ENCODE data around the gene USP31.

USP31 gene

DNA sequence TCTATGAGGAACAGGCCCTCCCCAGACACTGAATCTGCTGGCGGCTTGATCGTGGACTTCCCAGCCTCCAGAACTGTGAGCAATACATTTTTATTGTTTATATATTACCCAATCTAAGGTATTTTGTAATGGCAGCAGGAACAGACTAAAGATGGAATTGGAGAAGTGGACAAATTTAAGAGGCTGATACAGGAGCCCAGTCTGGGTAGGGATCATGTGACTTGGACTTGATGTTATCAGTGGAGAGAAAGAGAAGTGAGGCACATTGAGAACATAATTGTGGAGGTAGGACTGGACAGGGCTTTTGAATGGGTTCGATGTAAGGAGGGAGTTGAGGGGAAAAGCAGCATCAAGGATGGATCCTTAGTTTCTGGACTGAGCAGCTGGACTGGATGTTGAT lies 93.8 kb downstream of the USP31 start:
- DNase-seq, result no peak

DNA sequence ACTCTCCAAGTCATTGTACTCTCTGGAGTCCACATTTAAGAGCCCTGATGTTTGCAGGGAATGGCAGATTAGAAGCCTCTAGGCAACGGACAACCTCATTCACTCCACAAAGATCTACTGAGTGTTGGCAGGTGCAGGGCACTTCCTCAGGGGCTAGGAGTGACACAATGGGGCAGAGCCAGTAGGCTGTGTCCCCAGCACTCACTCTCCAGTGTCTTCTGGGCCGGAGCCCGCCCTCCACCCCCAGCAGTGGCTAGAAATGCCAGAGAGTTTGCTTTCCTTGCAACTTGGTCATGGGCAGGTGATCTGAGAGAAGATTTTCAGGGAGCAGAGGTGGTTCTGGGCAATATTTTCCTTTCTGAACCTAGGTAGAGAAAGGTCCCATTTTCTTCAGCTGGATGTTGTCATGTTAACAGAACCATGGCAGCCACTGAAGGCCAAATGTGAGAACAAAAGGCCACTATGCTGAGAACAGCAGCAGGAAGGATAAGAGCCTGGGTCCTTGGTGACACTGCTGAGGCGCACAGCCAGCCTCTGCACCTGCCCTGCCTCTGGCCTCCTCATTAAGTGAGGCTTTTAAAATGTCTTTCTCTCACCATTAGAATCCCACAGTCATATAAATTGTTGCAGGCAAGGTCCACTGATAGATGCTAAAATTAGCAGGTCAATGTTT lies 96.2 kb downstream of the USP31 start:
- no peak for DNase-seq

DNA sequence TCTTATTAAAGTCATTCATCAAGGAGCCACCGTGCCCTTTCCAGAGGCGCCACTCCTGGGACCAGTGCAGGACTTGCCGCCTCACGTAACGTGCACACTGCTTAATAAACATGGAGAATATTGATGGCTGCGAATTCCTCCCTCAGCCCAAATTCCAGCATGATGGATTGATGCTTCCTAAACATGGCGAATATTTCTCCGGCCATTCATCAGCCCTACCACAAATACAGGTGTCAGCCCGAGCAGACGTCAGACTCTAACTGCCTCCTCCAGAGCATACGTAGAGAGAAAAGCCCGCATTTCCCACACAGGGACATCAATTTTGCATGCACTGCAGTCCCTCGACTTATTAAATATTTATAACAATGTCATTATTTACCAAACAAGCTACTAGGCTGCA lies 97.0 kb downstream of the USP31 start:
- DNase-seq, result no peak

DNA sequence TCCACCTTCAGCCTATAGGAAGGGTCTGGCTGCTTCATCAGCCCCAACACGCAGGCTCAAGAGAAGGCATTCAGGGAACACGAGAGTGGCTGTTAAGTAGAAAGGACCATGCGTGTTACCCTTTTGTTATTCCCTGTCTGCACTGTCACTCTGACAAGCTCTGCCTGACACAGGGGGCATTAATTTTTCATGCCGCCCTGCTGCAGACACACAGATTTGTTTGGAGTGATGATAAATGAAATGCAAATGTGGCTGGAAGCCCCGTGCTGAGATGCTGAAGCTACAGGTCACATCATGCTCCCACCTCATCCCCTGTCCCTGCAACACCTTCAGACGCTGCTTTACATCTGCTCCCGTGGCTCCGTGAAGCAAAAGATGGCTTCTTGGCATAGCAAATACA lies 97.7 kb downstream of the USP31 start:
- no peak for DNase-seq

DNA sequence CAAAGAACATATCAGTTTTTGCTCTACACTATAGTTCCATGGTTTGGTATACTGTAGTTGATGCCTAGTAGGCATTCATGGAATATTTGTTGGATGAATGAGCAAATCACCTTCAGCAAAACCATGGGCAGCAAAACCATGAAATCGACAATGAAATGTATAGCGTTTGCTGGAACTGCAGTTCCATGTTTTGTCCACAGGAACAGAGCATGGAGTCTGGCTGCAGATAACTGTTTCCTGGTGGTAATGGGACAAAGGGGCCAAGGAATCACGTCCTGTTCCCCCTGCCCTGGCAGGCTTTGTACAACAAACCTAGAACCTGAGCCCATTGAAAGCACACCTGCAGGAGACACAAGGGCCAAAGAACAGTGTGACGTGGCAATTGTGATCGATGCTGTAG lies 101.1 kb downstream of the USP31 start:
- DNase-seq, result no peak

DNA sequence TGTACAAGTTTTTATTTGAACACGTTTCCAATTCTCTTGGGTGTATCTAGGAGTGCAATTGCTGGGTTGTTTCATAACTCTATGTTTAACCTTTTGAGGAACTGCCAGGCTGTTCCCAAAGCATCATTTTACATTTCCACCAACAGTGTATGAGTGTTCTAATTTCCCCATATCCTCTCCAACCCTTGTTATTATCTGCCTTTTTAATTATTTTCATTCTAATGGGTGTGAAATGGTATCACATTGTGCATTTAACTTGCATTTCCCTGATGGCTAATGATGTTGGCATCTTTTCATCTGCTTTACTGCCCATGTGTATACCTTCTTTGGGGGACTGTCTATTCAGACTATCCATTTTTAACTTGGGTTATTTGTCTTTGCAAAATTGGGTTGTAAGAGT lies 104.2 kb downstream of the USP31 start:
- no peak for DNase-seq

DNA sequence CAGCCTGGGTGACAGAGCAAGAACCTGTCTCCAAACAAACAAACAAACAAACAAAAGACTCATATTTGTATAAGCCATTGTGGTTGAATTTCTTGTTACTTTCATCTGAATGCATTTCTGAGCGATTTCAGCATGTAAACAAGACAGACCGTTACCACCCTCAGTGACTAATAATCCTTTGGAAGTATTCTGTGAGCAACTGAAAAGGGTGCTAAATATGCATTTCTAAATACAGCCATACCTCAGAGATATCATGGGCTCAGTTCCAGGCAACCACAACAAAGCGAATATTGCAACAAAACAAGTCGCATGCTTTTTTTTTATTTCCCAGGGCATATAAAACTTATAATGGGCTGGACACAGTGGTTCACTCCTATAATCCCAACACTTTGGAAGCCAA lies 109.0 kb downstream of the USP31 start:
- DNase-seq, result no peak

DNA sequence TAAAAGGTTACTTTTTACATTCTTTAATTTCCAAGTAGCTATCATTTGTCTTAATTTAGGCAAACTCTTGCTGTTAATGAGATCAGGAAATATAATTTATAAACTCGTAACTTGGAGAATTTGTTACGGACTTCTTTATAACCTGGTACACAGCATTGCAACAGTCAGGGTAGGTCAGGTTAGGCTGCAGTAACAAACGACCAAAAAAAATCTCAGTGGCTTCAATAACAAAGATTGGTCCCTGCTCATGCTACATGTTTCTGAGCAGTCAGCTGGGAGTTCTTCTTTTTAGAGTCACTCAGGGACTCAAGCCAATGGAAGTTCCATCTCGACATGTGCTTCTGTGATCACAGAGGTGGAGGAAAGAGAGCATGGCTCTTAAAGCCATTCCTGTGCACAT lies 110.1 kb downstream of the USP31 start:
- DNase-seq, result no peak

DNA sequence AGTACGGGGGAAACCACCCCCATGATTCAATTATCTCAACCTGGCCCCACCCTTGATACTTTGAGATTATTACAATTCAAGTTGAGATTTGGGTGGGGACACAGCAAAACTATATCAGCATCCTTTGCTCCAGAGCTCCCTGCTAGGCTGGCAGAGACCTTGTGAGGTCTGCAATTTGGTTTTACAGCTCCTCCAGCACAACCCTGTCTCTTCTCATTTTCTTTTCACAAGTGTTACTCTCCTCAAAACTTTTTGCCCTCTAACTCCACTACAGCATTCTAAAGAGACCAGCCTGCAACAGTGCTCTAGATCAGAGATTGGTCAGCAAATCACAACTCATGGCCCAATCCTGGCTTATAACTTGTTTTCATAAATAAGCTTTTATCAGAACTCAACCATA lies 114.0 kb downstream of the USP31 start:
- no peak for DNase-seq

DNA sequence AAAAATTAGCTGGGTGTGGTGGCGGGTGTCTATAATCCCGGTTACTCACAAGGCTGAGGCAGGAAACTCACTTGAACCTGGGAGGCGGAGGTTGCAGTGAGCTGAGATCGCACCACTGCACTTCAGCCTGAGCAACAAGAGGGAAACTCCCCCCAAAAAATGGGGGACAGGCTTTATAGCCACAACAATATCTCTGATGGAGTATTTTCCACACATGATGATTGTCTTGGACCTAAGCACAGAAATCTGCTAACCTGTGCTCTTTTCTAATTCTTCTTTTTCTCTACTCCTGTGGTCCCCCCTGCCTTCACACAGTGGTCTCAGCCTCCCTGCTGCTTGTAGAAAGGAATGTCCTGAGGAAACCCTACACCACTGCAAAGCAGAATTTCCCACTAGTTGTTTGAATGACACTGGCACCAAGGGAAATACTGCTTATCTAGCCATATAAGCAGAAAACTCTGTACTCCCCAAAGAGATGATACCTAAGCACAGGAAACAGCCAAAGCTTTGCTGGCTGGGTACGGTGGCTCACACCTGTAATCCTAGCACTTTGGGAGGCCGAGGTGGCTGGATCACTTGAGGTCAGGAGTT lies 117.6 kb downstream of the USP31 start:
- DNase-seq, result no peak

DNA sequence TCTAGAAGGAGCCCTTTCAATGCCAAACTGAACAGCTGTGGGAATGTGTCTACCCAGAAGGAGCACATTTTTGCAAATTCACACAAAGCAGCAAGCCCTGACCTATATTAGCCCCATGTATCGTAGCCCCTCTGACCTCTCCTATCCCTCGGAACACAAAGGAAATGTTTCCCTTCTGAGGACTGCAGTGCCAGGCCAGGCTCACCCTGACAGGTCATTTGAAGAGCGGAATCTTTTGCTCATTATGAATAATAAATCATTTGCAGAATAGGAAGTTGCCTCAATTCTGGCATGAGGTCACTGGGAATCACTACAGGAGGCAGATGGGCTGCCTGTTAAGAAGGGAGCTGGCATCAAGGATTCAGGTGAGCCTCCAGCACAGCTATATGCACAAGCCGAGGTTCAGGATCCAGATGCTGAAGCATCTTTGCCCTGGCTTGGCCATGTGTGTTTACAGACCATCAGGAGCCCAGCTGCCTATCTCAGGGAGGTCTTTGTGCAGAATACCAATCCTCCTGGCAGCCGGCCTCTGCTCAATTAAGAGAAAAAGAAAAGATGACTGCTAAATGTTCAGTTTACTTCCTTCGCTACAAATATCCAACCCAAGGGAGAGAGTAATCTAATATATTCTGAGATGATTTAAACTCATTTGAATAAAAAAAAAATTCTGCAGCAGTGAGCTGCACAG lies 119.4 kb downstream of the USP31 start:
- DNase-seq, result no peak

DNA sequence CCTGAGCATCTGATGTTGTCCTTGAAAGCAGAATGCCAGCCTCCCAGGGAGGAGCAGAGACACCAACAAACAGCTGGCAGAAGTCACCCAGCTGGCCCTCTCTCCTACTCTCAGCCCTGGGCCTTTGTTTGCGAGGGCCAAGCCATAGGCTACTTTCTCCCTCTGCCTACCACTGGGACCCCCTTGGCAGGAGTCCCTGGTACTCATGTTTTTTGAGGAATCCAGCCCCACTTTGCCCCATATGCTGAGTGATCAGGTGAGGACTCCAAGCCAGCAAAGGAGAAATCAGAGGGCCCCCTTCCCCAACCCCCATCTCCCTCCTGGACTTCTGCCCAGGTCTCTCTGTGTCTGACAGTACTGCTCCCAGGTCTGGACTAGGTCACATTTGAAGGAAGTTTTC lies 121.9 kb downstream of the USP31 start:
- DNase-seq, result no peak

DNA sequence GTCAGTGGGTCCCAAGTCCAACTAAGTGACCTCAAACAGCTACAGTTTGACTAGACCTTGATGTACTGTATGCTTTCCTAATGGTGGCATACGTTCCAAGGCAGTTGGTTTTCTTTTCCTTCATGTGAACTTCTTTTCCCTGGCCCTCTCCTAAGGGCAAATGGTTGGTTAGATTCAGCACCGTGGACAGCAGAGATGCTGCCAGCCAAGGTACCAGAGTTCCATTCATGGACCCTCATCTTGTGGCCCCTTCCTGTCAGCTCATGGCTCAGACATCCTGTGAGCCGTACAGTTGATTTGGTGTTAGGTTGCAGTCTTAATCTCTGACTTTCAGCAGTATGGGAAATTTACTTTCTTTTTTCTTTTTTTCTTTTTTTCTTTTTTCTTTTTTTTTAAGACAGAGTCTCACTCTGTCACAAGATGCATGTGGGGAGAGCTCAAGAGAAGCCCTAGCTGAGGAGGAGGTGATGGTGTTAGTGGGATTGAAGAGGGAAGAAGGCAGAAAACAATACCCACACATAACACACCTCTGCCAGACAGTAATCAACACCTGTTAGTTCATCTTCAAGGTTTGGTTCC lies 122.4 kb downstream of the USP31 start:
- DNase-seq, result no peak

DNA sequence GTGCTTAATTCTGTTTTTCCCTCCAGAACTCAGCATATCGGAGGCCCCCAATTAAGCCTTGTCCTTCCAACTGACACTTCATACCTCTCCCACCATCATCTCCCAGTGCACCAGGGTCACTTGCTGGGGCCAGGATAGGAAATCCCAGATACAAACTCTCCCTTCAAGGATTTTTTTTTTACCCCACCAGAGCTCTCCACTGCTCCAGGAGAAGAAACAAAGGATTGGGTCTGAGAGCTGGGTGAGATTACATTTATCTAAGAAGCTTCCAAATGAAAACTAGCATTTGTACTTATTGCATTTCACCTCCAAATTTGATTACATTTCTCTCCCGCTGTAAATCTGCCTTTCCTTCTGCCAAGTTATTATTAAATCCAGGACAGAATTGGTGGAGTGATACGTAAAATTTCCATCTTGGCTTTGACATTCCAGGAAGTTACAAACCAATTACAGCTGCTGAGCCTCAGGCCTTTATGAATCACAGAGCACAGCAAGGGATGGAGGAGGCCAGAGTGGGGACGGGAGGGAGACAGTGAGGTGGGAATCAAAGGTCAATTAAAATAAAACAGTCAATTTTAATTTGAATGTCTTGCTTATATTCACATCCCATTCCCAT lies 123.5 kb downstream of the USP31 start:
- DNase-seq, result no peak

DNA sequence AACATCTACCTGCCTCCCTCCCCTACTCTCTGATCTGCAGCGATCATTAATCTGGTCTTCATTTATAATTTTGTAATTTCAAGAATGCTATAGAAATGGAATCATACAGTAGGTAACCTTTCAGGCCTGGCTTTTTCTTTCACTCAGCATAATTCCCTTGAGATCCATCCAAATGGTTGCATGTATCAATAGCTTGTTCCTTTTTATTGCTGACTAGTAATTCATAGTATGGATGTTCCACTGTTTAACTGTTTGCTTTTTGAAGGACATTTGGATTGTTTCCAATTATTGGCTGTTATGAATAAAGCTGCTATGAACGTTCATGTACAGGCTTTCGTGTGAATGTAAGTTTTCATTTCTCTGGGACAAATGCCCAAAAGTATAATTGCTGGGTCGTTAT lies 125.2 kb downstream of the USP31 start:
- no peak for DNase-seq

DNA sequence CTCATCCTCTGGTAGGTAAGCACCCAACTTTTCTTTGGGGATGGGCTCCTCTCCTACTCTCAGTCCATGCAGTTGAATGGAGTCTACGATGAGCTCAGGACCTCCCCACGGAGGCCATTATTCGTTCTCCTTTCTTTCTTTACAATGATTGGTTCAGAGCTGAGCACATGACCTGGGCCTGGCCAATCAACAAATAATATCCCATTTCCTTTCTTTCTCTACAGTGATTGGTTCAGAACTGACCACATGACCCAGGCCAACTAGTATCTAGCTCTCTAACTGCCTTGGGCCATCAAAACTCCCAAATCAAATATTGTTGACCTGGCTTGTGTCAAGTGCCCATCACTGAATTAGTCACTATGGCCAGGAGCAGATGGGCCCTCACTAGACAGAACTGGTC lies 129.2 kb downstream of the USP31 start:
- no peak for DNase-seq

DNA sequence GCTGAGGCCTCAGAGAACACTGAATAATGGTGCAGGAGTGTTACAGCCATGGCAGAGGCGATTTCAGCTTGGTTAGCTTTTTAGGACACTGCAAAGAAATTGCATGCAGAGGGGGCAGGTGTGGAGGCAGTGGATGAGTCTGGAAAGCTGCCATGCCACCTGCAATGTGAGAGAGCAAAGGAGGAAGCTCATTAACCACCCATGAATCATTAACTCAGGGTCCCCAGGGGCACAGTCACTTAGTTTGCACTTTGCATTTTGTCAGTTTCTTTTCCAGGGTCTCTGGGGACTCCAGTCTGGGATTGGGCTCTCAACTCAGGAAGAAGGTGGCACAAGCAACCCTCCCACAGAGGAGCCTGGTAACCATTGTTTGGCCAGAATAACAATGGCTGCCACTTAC lies 132.9 kb downstream of the USP31 start:
- no peak for DNase-seq

DNA sequence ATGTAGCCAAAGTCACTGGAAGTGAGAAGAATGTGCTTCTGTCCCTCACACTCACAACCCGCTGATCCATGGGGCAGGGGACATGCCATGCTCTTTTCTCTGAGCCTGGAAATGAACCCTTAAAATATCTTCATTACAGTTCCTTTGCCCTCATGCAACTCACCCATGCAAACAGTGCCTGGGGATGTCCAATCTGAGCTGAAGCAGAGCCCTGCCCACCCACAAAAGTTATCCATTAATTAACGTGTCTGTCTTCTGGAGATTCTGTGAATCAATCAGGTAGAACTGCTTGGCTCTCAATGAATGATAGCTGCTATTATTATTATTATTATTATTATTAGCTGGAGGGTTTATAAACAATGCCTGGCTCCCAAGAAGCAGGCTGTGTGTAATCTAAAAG lies 133.7 kb downstream of the USP31 start:
- no peak for DNase-seq

DNA sequence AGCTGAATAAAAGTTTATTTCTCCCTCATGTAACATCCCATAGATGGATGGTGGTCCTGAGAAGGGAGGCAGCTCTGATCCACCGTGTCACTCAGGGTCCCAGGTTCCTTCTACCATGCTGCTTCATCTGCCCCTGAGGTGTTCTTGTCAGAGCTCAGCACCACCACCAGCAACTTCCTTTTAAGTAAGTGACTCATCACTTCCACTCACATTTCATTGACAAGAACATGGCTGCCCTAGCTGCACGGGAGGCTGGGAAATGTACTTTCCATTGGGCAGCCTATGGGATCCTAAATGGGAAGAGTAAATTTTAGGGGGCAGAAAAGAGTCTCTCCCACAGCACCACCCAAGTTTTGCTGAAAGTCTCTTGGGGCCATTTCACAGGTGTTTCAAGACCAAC lies 134.7 kb downstream of the USP31 start:
- DNase-seq, result no peak
